Nephron progenitor cell (in vitro differentiated cells): ENCODE measurements around the gene PHACTR4.
"Not testable (repeated sequence)": the region's sequence is repeated elsewhere in the genome, so short reads cannot be mapped to it uniquely, and the experiment has no call there.

Source experiments
- DNase-seq: peaks from one replicate; pipeline ENCODE4 v3.0.0; 2021
- H3K27ac Mint-ChIP-seq: 2 replicates; pipeline ENCODE4 v1.8.0; 2021; ENCODE audit warnings: mild to moderate bottlenecking, moderate library complexity, mixed read lengths
- H3K27me3 Mint-ChIP-seq: 2 replicates; pipeline ENCODE4 v1.8.0; 2021; ENCODE audit warnings: mild to moderate bottlenecking, low read depth, mixed read lengths; ENCODE audit not compliant: poor library complexity
- H3K36me3 Mint-ChIP-seq: 2 replicates; pipeline ENCODE4 v1.8.0; 2021; ENCODE audit warnings: low read depth, mixed read lengths
- H3K4me1 Mint-ChIP-seq: 2 replicates; pipeline ENCODE4 v1.8.0; 2021; ENCODE audit warnings: mixed read lengths
- H3K4me3 Mint-ChIP-seq: 2 replicates; pipeline ENCODE4 v1.8.0; 2021; ENCODE audit warnings: mild to moderate bottlenecking, moderate library complexity, mixed read lengths
- H3K9me3 Mint-ChIP-seq: 2 replicates; pipeline ENCODE4 v1.8.0; 2021; ENCODE audit warnings: mild to moderate bottlenecking, moderate library complexity, mixed read lengths
- CTCF ChIP-seq: fragments of 200-600 bp; sonication (generic); IDR thresholded peaks from 2 replicates; pipeline ENCODE4 v1.5.0; 2021; ENCODE audit warnings: antibody characterized with exemption

Gene PHACTR4

GRCh38 chr1:28341591-28341990, 27.9 kb upstream of the PHACTR4 start:
- TF ChIP-seq CTCF = no peak
- no peaks in the 10 kb centered on the region for H3K36me3 Mint-ChIP-seq
- no peaks in the 10 kb centered on the region for H3K9me3 Mint-ChIP-seq
- DNase-seq = no peak
- no peak overlapping the region for H3K4me3 Mint-ChIP-seq
- H3K4me1 Mint-ChIP-seq = peaks cover 5% of the 10 kb centered on the region
- H3K27me3 Mint-ChIP-seq = no peaks in the 10 kb centered on the region
- no peak overlapping the region for H3K27ac Mint-ChIP-seq

- Mint-ChIP-seq H3K4me1 (peaks cover 7% of the 10 kb centered on the region), H3K27ac (no peak overlapping the region), H3K27me3 (no peaks in the 10 kb centered on the region), H3K9me3 (no peaks in the 10 kb centered on the region), H3K4me3 (no peak overlapping the region), H3K36me3 (no peaks in the 10 kb centered on the region)
- no peak for TF ChIP-seq CTCF
- DNase-seq = no peak
Measured at GRCh38 chr1:28343405-28343804, 26.1 kb upstream of the PHACTR4 start.

GRCh38 chr1:28353248-28353810, 16.2 kb upstream of the PHACTR4 start:
- H3K36me3 Mint-ChIP-seq, DNase-seq, H3K27ac Mint-ChIP-seq, H3K4me3 Mint-ChIP-seq, H3K27me3 Mint-ChIP-seq, H3K9me3 Mint-ChIP-seq: not testable (repeated sequence)
- peaks cover 11% of the 10 kb centered on the region for H3K4me1 Mint-ChIP-seq

- Mint-ChIP-seq H3K4me1 (peaks cover 9% of the 10 kb centered on the region), H3K36me3 (no peaks in the 10 kb centered on the region), H3K27me3 (no peaks in the 10 kb centered on the region), H3K27ac (no peak overlapping the region), H3K4me3 (no peak overlapping the region), H3K9me3 (no peaks in the 10 kb centered on the region)
- DNase-seq = no peak
- TF ChIP-seq CTCF = no peak
Measured at GRCh38 chr1:28354121-28354520, 15.4 kb upstream of the PHACTR4 start.

GRCh38 chr1:28358716-28359115, 10.8 kb upstream of the PHACTR4 start:
- H3K4me1 Mint-ChIP-seq = peaks cover 5% of the 10 kb centered on the region
- H3K4me3 Mint-ChIP-seq = no peak overlapping the region
- no peaks in the 10 kb centered on the region for H3K36me3 Mint-ChIP-seq
- H3K9me3 Mint-ChIP-seq = no peaks in the 10 kb centered on the region
- DNase-seq = no peak
- TF ChIP-seq CTCF = no peak
- H3K27me3 Mint-ChIP-seq = peaks cover 5% of the 10 kb centered on the region
- H3K27ac Mint-ChIP-seq = no peak overlapping the region

- Mint-ChIP-seq H3K27me3 (peaks cover 5% of the 10 kb centered on the region), H3K9me3 (no peaks in the 10 kb centered on the region), H3K27ac (no peak overlapping the region), H3K36me3 (no peaks in the 10 kb centered on the region), H3K4me1 (peaks cover under 1% of the 10 kb centered on the region), H3K4me3 (no peak overlapping the region)
- peak; percentile 76 for DNase-seq
- TF ChIP-seq CTCF = peak; percentile 72
Measured at GRCh38 chr1:28359592-28360239, 9.8 kb upstream of the PHACTR4 start.
